ENCODE data around the gene GARIN5A. TPM values are rescaled to one million over a fixed set of nuclear protein-coding genes. Genes with fewer than 3 reads are reported as not detected.

The GARIN5A gene
- total RNA-seq = 1 to 10 TPM; 1.7 to 5.9 (median 3.3) TPM

GRCh38 chr19:50476224-50476906 is at the start of gene GARIN5A, which contains the start of gene EMC10:
GARIN5A (minus strand) TSS chr19:50476848; CDS start chr19:50476388, 460 bp downstream.
EMC10 (plus strand) TSS chr19:50476507; CDS start chr19:50476545, 38 bp downstream.
- DNase-seq (ENCODE audit: low spot score in 2 of 2) = peak; percentile 78 to 96
- WGBS, 2 donors = 2% methylated on average over 51 to 55 of the region's 58 CpGs
- no peak for TF ChIP-seq CTCF (IDR thresholded peaks at IDR 0.05)
- no peak for TF ChIP-seq POLR2A (IDR thresholded peaks at IDR 0.05)
- intact Hi-C loops (cut with DNase I; ENCODE audit: low total_unique reads) = no loop called here
- peak within 1 kb of the TSS; percentile 82 for H3K4me3 ChIP-seq (ENCODE audit: low read depth, poor library complexity, severe bottlenecking)

- TF ChIP-seq POLR2A (IDR thresholded peaks at IDR 0.05) = no peak
- no peak for TF ChIP-seq CTCF (IDR thresholded peaks at IDR 0.05)
- intact Hi-C loops (cut with DNase I; ENCODE audit: low total_unique reads) = no loop called here
- no peak overlapping the region for H3K4me3 ChIP-seq (ENCODE audit: low read depth, poor library complexity, severe bottlenecking)
- WGBS, 2 donors = 86% methylated on average over 10 of the region's 10 CpGs
- DNase-seq (ENCODE audit: low spot score in 2 of 2) = no peak
Measured at GRCh38 chr19:50522881-50523280, 46.2 kb upstream of the GARIN5A start.

DNA sequence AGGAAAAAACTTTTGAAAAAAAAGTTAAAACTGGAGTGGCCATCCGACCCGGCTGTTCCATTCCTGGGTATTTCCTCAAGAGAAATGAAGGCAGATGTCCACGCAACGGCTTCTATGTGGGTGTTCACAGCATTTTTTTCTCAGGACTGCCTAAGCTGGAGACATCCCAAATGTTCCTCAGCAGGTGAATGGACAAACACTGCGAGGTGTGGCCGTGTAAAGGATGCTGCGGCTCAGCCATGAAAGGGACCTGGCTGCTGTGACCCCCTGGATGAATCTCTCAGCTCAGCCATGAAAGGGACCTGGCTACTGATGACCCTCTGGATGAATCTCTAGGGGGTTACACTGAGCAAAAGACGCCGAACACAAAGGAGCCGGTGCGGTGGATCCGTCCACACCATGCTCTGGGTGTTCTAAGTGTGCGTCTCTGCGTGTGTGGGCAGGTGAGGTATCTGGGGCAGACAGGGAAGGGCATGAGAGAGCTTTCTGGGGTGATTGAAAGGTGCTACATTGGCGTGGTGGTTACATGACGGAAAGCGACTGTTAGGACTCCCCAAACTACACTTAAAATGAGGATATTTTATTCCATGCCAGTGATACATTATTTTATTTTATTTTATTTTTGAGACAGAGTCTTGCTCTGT is 44.3 kb upstream of the GARIN5A start:
- TF ChIP-seq CTCF (IDR thresholded peaks at IDR 0.05) = no peak
- no peak for TF ChIP-seq POLR2A (IDR thresholded peaks at IDR 0.05)
- H3K4me3 ChIP-seq (ENCODE audit: low read depth, poor library complexity, severe bottlenecking) = no peak overlapping the region
- WGBS, 2 donors = 80 to 83% methylated on average over 17 of the region's 17 CpGs
- DNase-seq (ENCODE audit: low spot score in 2 of 2) = no peak
- intact Hi-C loops (cut with DNase I; ENCODE audit: low total_unique reads) = no loop called here

- no peak for DNase-seq (ENCODE audit: low spot score in 2 of 2)
- intact Hi-C loops (cut with DNase I; ENCODE audit: low total_unique reads) = no loop called here
- whole genome bisulfite sequencing, 2 donors = 95 to 96% methylated on average over 39 to 40 of the region's 40 CpGs
- H3K4me3 ChIP-seq (ENCODE audit: low read depth, poor library complexity, severe bottlenecking) = no peak overlapping the region
- TF ChIP-seq CTCF (IDR thresholded peaks at IDR 0.05) = no peak
- TF ChIP-seq POLR2A (IDR thresholded peaks at IDR 0.05) = no peak
Measured at GRCh38 chr19:50519006-50519575, 42.4 kb upstream of the GARIN5A start.

GRCh38 chr19:50518091-50519005 is 41.7 kb upstream of the GARIN5A start:
- WGBS, 2 donors = 94 to 95% methylated on average over 78 to 87 of the region's 87 CpGs
- no peak for DNase-seq (ENCODE audit: low spot score in 2 of 2)
- intact Hi-C loops (cut with DNase I; ENCODE audit: low total_unique reads) = no loop called here
- H3K4me3 ChIP-seq (ENCODE audit: low read depth, poor library complexity, severe bottlenecking) = no peak overlapping the region
- TF ChIP-seq CTCF (IDR thresholded peaks at IDR 0.05) (no peak), POLR2A (IDR thresholded peaks at IDR 0.05) (no peak)
